Measurements from ENCODE around the gene PSAP.

PSAP gene

GRCh38 chr10:71848325-71849275 lies 2.5 kb downstream of the PSAP start:
- Histone ChIP-seq H3K27ac (peak overlapping the region in 5 of 21 experiments; percentile 0 to 96 (median 44)), H3K4me3 (peak overlapping the region in 3 of 7 experiments; percentile 85 to 99 (median 99))

GRCh38 chr10:71847418-71847817 lies 3.6 kb downstream of the PSAP start:
- H3K4me3 ChIP-seq: no peak overlapping the region
- peak overlapping the region in 3 of 21 experiments; percentile 19 to 58 (median 29) for H3K27ac ChIP-seq

- Histone ChIP-seq H3K27ac (peak overlapping the region in 6 of 21 experiments; percentile 6 to 37 (median 24)), H3K4me3 (no peak overlapping the region)
Measured at GRCh38 chr10:71846816-71847215, 4.2 kb downstream of the PSAP start.

DNA sequence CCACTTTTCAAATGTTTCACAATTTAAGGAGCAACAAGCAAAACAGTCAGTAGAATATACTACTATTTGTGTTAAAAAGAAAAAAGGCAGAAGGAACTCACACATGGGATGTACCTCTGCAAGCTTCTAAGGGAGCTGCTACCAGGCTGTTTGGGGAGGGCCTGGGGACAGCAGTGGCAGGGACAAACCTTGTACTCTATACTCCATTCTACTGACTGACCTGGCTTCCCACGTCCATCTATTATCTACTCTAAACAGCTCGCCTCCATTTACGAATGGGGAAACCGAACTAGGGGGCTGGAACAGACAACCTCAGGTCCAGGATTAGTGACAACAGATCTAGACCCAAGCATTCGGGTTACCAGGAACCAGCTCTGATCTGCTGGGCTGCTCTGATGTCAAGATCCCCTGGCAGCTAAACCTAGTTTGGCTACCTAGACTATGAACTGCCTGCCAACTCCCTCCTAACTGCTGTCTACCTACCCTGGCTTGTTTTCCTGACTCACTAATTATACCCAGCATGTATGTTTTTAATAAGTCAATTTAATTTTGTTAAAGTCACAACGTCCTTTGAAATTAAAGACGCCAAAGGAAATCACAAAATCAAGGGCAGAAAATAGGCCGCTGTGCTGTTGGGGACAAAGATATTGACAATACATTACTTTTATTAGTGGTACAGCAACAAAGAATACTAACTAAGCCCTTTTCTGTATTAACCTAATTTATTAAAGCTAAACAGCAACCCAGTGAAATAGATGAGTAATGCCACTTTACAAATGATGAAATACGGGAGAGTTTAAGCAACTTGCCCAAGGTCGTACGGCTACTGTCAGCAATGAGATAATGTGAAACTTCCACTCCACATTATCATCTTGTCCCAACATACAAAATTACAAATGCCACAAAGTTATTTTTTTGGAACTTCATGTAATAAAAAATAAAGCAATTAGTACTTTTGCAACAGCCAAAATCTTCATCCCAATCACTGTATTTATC lies 5.3 kb downstream of the PSAP start:
- H3K27ac ChIP-seq: peak overlapping the region in 12 of 21 experiments; percentile 3 to 63 (median 42)
- H3K4me3 ChIP-seq: no peak overlapping the region

- peak overlapping the region in 3 of 21 experiments; percentile 31 to 47 (median 38) for H3K27ac ChIP-seq
Measured at GRCh38 chr10:71844695-71845094, 6.4 kb downstream of the PSAP start.

GRCh38 chr10:71844084-71844483 lies 7.0 kb downstream of the PSAP start:
- no peak overlapping the region for H3K27ac ChIP-seq
- H3K4me3 ChIP-seq: no peak overlapping the region

More at GRCh38 chr10:71844695-71845094, 6.4 kb downstream of the PSAP start:
- no peak overlapping the region for H3K4me3 ChIP-seq

DNA sequence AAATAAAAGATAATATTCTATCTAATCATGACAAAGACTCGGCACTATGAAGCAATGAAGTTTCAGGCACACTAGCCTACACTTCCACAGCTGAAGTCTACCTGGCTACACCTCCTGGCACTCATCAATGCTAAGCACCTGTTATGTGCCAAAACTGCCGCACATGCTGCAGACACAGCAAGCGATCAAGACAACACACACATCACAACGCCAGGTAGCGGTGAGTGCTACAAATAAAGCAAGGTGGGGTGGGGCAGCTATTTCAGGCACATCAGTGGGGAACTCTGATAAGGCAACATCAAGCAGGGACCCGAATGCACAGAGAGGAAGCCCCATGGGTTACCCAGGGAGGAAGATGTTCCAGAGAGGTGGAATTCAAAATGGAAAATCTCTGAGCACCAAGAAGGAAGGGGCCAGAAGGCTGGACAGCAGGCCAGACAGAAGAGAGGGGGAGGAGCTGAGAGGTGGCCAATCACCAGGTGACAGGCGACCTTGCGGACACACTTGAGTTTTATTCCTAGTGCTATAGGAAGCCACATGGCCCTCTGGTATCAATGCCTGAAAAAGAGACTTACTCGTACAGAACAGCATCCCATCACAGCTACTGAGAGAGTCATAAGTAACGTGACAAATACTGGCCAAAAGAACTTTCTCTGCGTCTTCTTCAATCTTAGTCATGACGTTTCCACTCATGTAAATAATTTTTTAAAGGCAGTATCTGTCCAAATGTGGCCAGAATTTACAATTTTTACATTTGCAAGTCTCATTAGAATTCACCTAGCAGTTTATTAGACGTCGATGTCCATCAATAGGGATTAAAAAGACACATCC lies 8.0 kb downstream of the PSAP start:
- Histone ChIP-seq H3K27ac (no peak overlapping the region), H3K4me3 (no peak overlapping the region)

DNA sequence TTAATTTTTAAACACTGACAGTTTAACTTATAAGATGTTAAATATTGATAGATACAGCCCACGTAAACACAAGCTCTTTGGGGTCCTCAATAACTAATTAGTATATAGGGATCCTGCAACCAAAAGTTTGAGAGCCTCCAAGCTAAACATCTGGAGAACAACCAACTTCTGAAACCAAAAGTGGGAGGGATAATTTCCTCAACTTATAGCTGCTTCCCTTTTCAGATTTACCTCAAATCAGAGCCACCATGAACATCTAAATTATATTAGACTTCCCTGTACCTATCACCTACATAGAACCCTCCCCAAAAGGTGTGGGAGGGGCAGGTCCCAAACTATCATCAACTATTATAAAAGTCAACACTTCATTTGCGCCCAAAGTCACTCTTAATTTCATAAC lies 8.6 kb downstream of the PSAP start:
- no peak overlapping the region for H3K4me3 ChIP-seq
- no peak overlapping the region for H3K27ac ChIP-seq

GRCh38 chr10:71840958-71841335 lies 10.1 kb downstream of the PSAP start:
- H3K27ac ChIP-seq: no peak overlapping the region

DNA sequence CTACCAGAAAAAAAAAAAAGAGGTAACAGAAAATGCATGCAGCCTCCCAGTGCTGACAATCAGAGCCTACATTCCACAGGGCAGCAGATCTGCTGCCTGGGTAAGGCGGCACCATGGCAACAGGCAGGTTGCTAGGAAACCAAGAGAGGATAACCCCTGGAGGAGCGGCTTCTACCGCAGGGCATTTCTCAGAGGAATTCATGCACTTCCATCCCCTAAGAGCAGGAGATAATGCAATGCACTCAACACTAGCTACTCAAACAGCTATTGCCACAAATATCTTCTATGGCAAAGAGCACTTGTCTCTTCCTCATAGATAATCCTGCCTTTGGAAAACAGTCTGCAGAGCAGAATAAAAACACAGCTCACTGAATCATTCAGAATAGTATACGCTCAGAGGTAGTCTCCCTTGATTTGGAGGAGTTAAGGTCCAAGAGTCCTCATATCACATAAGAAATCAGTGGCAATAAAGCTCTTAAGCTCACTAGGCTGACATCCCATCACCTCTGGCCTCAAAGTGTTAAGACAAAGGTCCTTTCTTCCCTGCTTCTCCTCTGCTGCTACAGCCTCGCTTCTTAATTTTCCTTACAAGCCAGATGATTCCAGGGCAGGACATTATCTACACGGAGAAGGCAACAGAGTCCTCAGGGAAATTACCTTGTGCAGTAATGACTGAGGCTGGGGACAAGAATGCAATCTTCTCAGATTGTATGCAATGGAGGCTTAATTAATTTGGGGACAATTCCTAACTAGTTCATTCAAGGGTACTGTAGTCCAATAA lies 10.7 kb downstream of the PSAP start:
- Histone ChIP-seq H3K4me3 (no peak overlapping the region), H3K27ac (peak overlapping the region in 1 of 21 experiments; percentile 51)

More at GRCh38 chr10:71840958-71841335, 10.1 kb downstream of the PSAP start:
- H3K4me3 ChIP-seq: no peak overlapping the region

DNA sequence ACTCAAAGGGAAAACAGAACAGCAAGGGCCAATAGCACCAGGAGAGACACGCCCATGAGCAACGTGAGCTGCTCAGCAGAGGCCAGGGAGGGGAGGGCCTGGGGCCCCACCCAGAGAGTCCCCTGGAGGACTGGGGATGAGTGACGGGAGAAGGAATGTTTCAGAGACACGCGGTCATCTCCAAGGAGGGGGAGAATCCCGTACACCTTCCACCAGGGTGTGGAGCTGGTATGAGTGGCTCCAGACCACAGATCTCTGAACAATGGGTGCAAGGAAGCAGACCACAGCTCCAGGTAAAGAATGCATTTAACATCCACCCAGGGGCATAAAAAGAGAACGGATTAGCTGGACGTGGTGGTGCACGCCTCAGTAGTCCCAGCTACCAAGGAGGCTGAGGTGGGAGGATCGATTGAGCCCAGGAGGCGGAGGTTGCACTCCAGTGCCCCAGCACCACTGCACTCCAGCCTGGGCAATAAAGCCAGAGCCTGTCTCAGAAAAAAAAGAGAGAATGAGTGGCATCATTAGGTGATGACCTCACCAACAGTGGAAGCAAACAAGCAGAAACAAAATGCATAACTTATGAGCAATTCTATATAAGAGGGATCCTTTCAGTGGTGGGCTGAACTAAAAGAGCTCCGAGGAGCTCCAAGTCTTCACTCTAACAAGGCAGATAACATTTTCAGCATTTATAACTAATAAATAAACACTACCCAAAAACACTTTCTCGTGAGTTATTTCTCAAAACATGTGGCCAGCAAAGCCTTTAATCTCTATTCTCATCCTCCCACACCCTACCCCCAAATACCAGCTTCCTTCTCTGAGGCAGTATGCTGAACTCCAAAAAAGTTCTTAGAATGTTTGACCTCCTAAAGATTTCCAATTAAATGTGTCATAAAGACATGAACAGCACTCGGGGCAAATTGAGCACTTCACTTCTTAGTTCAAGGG lies 12.5 kb downstream of the PSAP start:
- peak overlapping the region in 3 of 21 experiments; percentile 4 to 69 (median 61) for H3K27ac ChIP-seq
- no peak overlapping the region for H3K4me3 ChIP-seq

GRCh38 chr10:71837098-71837827 lies 13.8 kb downstream of the PSAP start:
- no peak overlapping the region for H3K4me3 ChIP-seq
- H3K27ac ChIP-seq: peak overlapping the region in 17 of 21 experiments; percentile 3 to 77 (median 55)

DNA sequence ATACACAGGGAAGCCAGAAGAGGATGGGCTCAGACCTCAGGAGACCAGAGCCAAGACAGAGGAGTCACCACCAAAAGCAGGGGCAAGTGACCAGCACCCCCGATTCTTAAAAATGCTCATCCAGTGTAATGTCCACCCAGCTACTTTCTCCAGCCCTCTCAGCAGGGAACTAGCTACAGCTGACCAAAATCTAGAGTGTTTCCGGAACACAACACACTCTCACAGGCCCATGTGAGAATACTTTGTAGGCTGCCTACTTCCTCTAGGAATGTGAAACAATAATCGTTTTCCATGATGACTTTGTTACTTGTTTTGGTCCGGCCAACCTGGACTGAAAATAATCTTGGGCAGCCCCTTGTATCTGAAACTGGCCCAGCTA lies 14.5 kb downstream of the PSAP start:
- H3K4me3 ChIP-seq: no peak overlapping the region
- H3K27ac ChIP-seq: peak overlapping the region in 20 of 21 experiments; percentile 3 to 77 (median 56)

DNA sequence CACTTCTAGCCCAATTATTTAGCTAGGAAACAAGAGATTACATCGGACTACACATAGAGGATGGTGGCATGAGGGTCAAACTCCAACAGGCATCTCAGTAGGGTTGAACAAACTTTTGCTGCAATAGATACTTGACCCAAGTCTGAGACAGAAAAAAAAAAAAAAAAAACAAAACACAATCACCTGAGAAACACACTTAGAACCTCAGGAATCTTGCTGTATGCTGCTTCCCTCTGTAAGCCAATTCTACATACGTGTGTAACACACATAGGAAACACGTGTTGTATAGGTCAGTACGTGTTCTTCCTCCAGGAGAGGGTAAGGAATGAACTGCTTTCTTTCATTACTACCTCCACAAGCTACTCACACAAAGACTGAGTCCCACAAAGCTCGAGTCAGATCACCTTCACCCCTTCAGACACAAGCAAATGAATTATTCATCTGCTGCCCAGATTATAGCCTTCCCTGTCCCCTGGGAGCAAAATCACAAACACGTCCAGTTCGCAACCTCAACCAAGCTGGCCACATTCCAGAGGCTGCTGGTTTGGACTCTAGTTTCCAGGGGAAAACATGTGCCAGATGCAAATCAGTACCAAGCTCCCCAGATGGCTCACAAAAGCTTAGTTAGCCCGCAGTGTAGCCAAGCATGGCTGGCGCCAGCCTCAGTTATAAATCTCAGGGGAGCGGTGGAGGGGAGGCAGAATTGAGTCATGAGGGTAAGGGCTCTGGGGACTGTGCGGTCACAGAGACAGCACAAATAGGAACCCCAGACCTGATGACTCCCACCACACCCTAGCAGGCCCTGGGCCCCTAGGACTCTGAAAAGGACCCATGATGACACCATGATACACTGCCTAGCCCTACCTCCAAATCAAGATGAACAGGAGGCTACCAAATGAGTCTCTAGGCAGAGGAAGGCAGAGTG lies 15.1 kb downstream of the PSAP start:
- Histone ChIP-seq H3K4me3 (no peak overlapping the region), H3K27ac (peak overlapping the region in 19 of 21 experiments; percentile 4 to 77 (median 58))

GRCh38 chr10:71834343-71834674 lies 16.7 kb downstream of the PSAP start:
- H3K4me3 ChIP-seq: no peak overlapping the region
- H3K27ac ChIP-seq: peak overlapping the region in 1 of 21 experiments; percentile 36
